HepG2 (cell line): ENCODE measurements around the gene GPR152. TPM values are rescaled to one million over a fixed set of nuclear protein-coding genes. Genes with fewer than 3 reads are reported as not detected.

Experiments
- ARID5B ChIP-seq: IDR thresholded peaks from 2 replicates; pipeline ENCODE4 v1.4.0; 2020; ENCODE audit warnings: mild to moderate bottlenecking, missing genetic modification reagents
- FOXO4 ChIP-seq: sonication (generic); formaldehyde crosslinking; conservative IDR thresholded peaks from 2 replicates; pipeline ENCODE4 v1.8.1; 2023; ENCODE audit warnings: missing genetic modification reagents
- GLMP ChIP-seq: sonication (generic); formaldehyde crosslinking; IDR thresholded peaks from 2 replicates; pipeline ENCODE4 v1.9.0; 2021; ENCODE audit warnings: missing genetic modification reagents, mild to moderate bottlenecking, borderline replicate concordance
- MIER3 ChIP-seq: IDR thresholded peaks from 2 replicates; pipeline ENCODE4 v1.6.1; 2016; ENCODE audit warnings: missing compliant biosample characterization, borderline replicate concordance
- MNT ChIP-seq: fragments of 450-650 bp; IDR thresholded peaks from 2 replicates; pipeline ENCODE4 v1.6.1; 2016
- PAXIP1 ChIP-seq: sonication (generic); formaldehyde crosslinking; conservative IDR thresholded peaks from 2 replicates; pipeline ENCODE4 v1.4.0; 2020; ENCODE audit warnings: mild to moderate bottlenecking, missing genetic modification reagents, moderate library complexity
- RBM39 ChIP-seq: fragments of 200-400 bp; formaldehyde crosslinking; IDR thresholded peaks from one replicate; pipeline ENCODE4 v1.6.1; 2018; ENCODE audit warnings: antibody characterized with exemption, mild to moderate bottlenecking, low read depth, low read length; ENCODE audit not compliant: poor library complexity, severe bottlenecking
- SOX5 ChIP-seq: IDR thresholded peaks from 2 replicates; pipeline ENCODE4 v1.6.1; 2016; ENCODE audit warnings: borderline replicate concordance
- SPEN ChIP-seq: sonication (generic); formaldehyde crosslinking; IDR thresholded peaks from 2 replicates; pipeline ENCODE4 v1.5.1; 2020; ENCODE audit warnings: low read depth, mild to moderate bottlenecking, missing genetic modification reagents
- ZSCAN31 ChIP-seq: sonication (generic); formaldehyde crosslinking; IDR thresholded peaks from 2 replicates; pipeline ENCODE4 v1.5.0; 2020; ENCODE audit warnings: low read depth, mild to moderate bottlenecking, missing genetic modification reagents
- polyA plus RNA-seq, 8 experiments: library from polyadenylated mRNA; depleted of rRNA in 3 of 8; stranded (reverse) in 7 of 8; unstranded in 1 of 8; fragments of >200 nt; fragmentation: Illumina TruSeq in 4 of 8; extraction: Trizol in 4 of 8; gene quantifications; 2 replicates each; pipeline versions ENCODE4 v1.2.1 to v1.2.3, GENCODE V29; 2011 to 2016; ENCODE audit warnings: low read depth in 4 of 8, missing spikeins in 1 of 8, mixed read lengths in 1 of 8; ENCODE audit not compliant: insufficient read depth in 1 of 8
- total RNA-seq, 5 experiments: library from RNA; depleted of rRNA; stranded (reverse); fragments of >200 nt; fragmentation: Illumina TruSeq; extraction: Trizol; gene quantifications; 2 replicates each; pipeline ENCODE4 v1.2.3, GENCODE V29; 2016; ENCODE audit warnings: low read depth in 1 of 5

GPR152 gene
- total and polyA plus RNA-seq, 2 of the 13 experiments (the other 11 are each of a cell fraction or from before 2014, with no cell fraction given) = not detected

- TF ChIP-seq MIER3 (CRISPR knock-in tag) = peak; percentile 56; the same call in 1 of the 2 replicates
- TF ChIP-seq SPEN (CRISPR knock-in tag) = peak; percentile 95
- TF ChIP-seq FOXO4 (CRISPR knock-in tag) = no peak
- TF ChIP-seq RBM39 = peak; percentile 67
- TF ChIP-seq MNT = peak; percentile 35; the same call in 1 of the 2 replicates
- peak; percentile 37; the same call in 1 of the 2 replicates for TF ChIP-seq ARID5B (CRISPR knock-in tag)
- TF ChIP-seq PAXIP1 = peak; percentile 23
- 0 out of 2 replicates have a peak, but pooled peaks have one; percentile 11 for TF ChIP-seq ZSCAN31
- TF ChIP-seq GLMP (CRISPR knock-in tag) = no peak
- TF ChIP-seq SOX5 (CRISPR knock-in tag) = peak; percentile 47; the same call in 1 of the 2 replicates
These were observed 24.2 kb downstream of the GPR152 start, which contains the start of gene RPS6KB2 (continued) for GRCh38 chr11:67428052-67429001.
